ENCODE results near the gene SETX.
"Not testable (repeated sequence)": the region's sequence is repeated elsewhere in the genome, so short reads cannot be mapped to it uniquely, and the experiment has no call there.

SETX gene

GRCh38 chr9:132354637-132355355, at the start of gene SETX:
Gene SETX, minus strand, starts transcription at chr9:132354986. Its CDS starts 5,558 bp downstream, at chr9:132349428.
- DNase-seq = peak; percentile 97

- peak; percentile 34 for DNase-seq
Observed at GRCh38 chr9:132404228-132404881, 49.6 kb upstream of the SETX start.

- no peak for DNase-seq
Observed at GRCh38 chr9:132401824-132402223, 47.0 kb upstream of the SETX start.

- no peak for DNase-seq
Observed at GRCh38 chr9:132395560-132395959, 40.8 kb upstream of the SETX start.

- DNase-seq = no peak
Observed at GRCh38 chr9:132391449-132391848, 36.7 kb upstream of the SETX start.

- no peak for DNase-seq
Observed at GRCh38 chr9:132390966-132391365, 36.2 kb upstream of the SETX start.

- no peak for DNase-seq
Observed at GRCh38 chr9:132387133-132387532, 32.3 kb upstream of the SETX start.

- DNase-seq = no peak
Observed at GRCh38 chr9:132384376-132384775, 29.6 kb upstream of the SETX start.

GRCh38 chr9:132383462-132383883, 28.7 kb upstream of the SETX start:
- no peak for DNase-seq

- no peak for DNase-seq
Observed at GRCh38 chr9:132381966-132382541, 27.3 kb upstream of the SETX start.

- not testable (repeated sequence) for DNase-seq
Observed at GRCh38 chr9:132378416-132378815, 23.6 kb upstream of the SETX start.

- DNase-seq = not testable (repeated sequence)
Observed at GRCh38 chr9:132377769-132378168, 23.0 kb upstream of the SETX start.

- peak; percentile 13 for DNase-seq
Observed at GRCh38 chr9:132372177-132373095, 17.6 kb upstream of the SETX start.

GRCh38 chr9:132370592-132370991, 15.8 kb upstream of the SETX start:
- DNase-seq = no peak

GRCh38 chr9:132369421-132369820, 14.6 kb upstream of the SETX start:
- DNase-seq = no peak

- no peak for DNase-seq
Observed at GRCh38 chr9:132367613-132368313, 13.0 kb upstream of the SETX start.

- no peak for DNase-seq
Observed at GRCh38 chr9:132366481-132366880, 11.7 kb upstream of the SETX start.

- DNase-seq = no peak
Observed at GRCh38 chr9:132365986-132366385, 11.2 kb upstream of the SETX start.

GRCh38 chr9:132364068-132364467, 9.3 kb upstream of the SETX start:
- DNase-seq = no peak

GRCh38 chr9:132357764-132358163, 3.0 kb upstream of the SETX start:
- no peak for DNase-seq

- DNase-seq = peak; percentile 8
Observed at GRCh38 chr9:132356324-132356924, 1.6 kb upstream of the SETX start.

All from CD4-positive, alpha-beta T cell treated with Interleukin-10 for 1 hour (primary cell).